Right cardiac atrium (tissue), 5 donors: Measurements from ENCODE around the gene ANK3. TPM values are rescaled to one million over a fixed set of nuclear protein-coding genes. Genes with fewer than 3 reads are reported as not detected.

Source experiments
- ATAC-seq, 2 donors: fragments of 200-7000 bp; cut with Tn5 transposase; one replicate each; pipeline versions ENCODE4 v1.8.0 to v1.9.1; 2020; ENCODE audit warnings: moderate library complexity in 2 of 2, mild to moderate bottlenecking in 1 of 2
- DNase-seq, 3 donors: peaks; one replicate each; pipeline ENCODE4 v3.0.0-alpha.2; 2020
- H3K27ac ChIP-seq: one replicate; pipeline ENCODE4 v1.5.1; 2013; ENCODE audit warnings: mild to moderate bottlenecking, low read length, control low read depth, moderate library complexity
- H3K27me3 ChIP-seq: one replicate; pipeline ENCODE4 v1.6.1; 2013; ENCODE audit not compliant: control insufficient read depth, insufficient read depth
- H3K4me1 ChIP-seq: one replicate; pipeline ENCODE4 v1.6.1; 2013; ENCODE audit warnings: low read length; ENCODE audit not compliant: control insufficient read depth, insufficient read depth
- H3K4me3 ChIP-seq: one replicate; pipeline ENCODE4 v1.5.1; 2013; ENCODE audit warnings: low read length, control low read depth
- H3K9me3 ChIP-seq: one replicate; pipeline ENCODE4 v1.6.1; 2013; ENCODE audit warnings: low read length; ENCODE audit not compliant: control insufficient read depth
- WGBS: extraction: QIAGEN DNeasy Blood & Tissue Kit; methylation state at CpG from one replicate; pipeline ENCODE4 v1.1.7; 2013; 5-methylcytosine and 5-hydroxymethylcytosine counted together
- intact Hi-C, 4 donors: fragments of 100-400 bp; cut with DNase I; formaldehyde crosslinking; loops; one replicate each; pipeline versions ENCODE4 v1.11.0 to v1.14.0; 2022 to 2023
- polyA plus RNA-seq: library from polyadenylated mRNA; stranded (reverse); fragments of 200-250 nt; gene quantifications from one replicate; pipeline ENCODE4 v1.2.3, GENCODE V29; 2013
- total RNA-seq, 4 donors: library from RNA; stranded (reverse); fragmentation: NEBNext Ultra II Directional; extraction: Animal tissue kit (Norgen Biotek cat#: 25700); gene quantifications; one replicate each; pipeline ENCODE4 v1.2.1, GENCODE V29; 2021
- donor health status: healthy with polysubstance abuse.
- donor health status: DM: no; HTN: yes; CAD: no.
- donor health status: DM: no; HTN: no; CAD: no.
- donor health status: DM: no; HTN: yes; CAD: no; lungs with severe emphysema.
- donor health status: DM: yes; HTN: yes; CAD: no.

Gene ANK3
- total and polyA plus RNA-seq, 5 donors: 59.8 to 196 (median 171) TPM

DNA sequence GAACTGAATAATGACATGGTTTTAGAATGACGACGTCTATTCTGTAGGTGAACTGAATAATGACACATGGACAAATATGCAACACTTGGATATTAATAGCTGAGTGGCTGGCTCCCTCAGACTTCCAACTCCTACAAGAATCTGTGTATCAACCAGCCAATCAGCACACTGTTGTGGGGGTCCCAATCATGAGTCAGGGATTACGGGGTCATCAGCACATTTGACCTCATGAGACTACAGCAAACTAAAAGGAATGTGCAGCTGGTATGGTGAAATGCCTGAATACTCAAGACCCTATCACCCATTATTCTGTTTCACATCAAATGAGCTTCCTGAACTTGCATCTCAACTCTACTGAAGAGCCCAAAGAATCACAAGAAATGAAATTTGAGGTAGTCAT is 192.5 kb downstream of the ANK3 start:
- H3K4me1 ChIP-seq: peaks cover 2% of the 10 kb centered on the region
- H3K4me3 ChIP-seq: no peak overlapping the region
- H3K9me3 ChIP-seq: no peaks in the 10 kb centered on the region
- WGBS: 58% methylated on average over 3 of the region's 3 CpGs
- no peak for DNase-seq
- no peak overlapping the region for H3K27ac ChIP-seq
- intact Hi-C loops: no loop called here
- H3K27me3 ChIP-seq: no peaks in the 10 kb centered on the region
- no peak for ATAC-seq

DNA sequence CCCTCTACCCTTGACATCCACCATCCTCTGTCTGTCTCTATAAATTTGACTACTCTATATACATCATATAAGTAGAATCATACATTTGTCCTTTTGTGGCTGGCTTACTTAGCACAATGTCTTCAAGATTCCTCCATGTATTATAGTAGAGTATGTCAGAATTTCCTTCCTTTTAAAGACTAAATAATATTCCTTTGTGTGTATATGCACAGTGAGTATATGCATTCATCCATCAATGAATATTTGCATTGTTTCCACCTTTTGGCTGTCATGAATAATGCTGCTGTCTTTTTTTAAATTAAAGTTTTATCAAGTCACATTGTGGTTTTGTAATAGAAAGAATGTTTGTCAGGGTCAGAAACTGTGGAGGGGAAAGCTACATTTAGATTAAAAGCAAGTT is 195.3 kb downstream of the ANK3 start:
- ATAC-seq (no peak), DNase-seq (no peak)
- H3K4me1 ChIP-seq: peaks cover 4% of the 10 kb centered on the region
- intact Hi-C loops: no loop called here
- H3K27ac ChIP-seq: no peak overlapping the region
- no peak overlapping the region for H3K4me3 ChIP-seq
- no peaks in the 10 kb centered on the region for H3K27me3 ChIP-seq
- no peaks in the 10 kb centered on the region for H3K9me3 ChIP-seq

DNA sequence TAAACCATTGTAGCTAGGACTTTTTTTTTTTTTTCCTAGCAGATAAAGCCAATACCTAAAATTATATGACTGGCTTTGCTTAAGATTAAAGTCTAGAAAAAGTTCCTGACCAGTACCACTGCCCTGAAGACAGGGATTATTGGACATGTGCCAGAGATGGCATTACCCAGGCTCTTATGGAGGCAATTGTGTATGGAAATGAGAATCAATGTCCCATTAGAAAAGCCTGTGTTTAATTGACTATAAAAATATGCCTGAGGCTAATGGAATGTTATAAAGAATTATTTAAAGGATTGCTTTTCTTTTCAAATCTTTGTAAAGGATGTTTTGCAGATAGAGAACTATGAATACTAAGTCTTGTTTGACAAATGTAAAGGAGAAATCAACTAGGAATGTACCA is 196.7 kb downstream of the ANK3 start:
- Histone ChIP-seq H3K4me3 (no peak overlapping the region), H3K27ac (no peak overlapping the region), H3K27me3 (no peaks in the 10 kb centered on the region), H3K9me3 (no peaks in the 10 kb centered on the region), H3K4me1 (peaks cover 5% of the 10 kb centered on the region)
- DNase-seq (no peak), ATAC-seq (no peak)
- intact Hi-C loops: no loop called here

DNA sequence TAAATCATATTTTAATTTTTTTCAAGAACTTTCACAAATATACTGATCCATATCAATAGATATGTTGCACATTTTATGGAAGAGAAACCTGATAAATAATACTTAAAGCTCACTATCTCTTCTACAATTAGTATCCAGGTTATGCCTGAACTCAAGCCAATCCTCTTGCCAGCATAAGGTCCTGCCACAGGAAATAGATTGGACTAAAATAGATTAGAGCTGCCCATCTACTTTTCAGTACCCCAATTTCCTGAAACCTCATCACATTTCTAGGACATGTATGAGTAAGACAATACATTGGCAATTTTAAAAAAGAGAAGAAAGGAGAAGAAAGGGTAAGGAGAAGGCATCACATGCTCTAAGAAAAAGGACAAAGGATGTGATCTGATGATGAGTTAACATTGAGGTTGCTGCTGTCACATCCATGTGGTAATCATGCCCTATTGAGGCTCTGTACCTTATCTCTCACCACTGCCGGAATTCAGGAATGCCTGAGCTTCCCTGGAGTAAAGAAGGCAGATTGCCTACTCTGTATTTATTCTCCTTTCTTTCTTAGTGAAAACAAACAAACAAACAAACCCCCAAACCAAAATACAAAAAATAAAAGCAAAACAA is 199.7 kb downstream of the ANK3 start:
- Histone ChIP-seq H3K27ac (no peak overlapping the region), H3K4me1 (peaks cover 3% of the 10 kb centered on the region), H3K27me3 (no peaks in the 10 kb centered on the region), H3K9me3 (no peaks in the 10 kb centered on the region), H3K4me3 (no peak overlapping the region)
- ATAC-seq (no peak), DNase-seq (no peak)
- 25% methylated on average over 1 of the region's 1 CpG for WGBS
- intact Hi-C loops: no loop called here

DNA sequence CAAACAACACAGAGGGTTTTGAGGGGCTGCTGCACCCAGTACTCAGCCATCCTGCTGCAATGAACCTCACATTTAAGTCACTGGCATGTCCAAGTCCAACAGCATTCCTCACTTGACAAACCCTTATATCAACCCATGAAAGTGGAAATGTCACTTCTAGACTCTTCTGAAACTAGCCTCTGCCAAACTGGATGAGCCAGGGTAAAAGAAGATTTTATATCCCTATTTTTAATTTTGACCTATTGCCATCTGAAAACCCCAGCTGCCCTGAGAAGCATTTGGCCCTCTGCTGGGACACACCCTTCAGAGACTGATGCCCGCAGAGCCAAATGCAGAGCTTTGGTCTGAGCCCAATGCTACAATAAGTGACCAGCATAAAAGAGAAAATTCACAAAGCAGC is 201.1 kb downstream of the ANK3 start:
- DNase-seq: peak in 1 of 3 donors; percentile 40
- Histone ChIP-seq H3K4me1 (peaks cover 3% of the 10 kb centered on the region), H3K4me3 (no peak overlapping the region), H3K27me3 (no peaks in the 10 kb centered on the region), H3K9me3 (no peaks in the 10 kb centered on the region), H3K27ac (no peak overlapping the region)
- WGBS: 63% methylated on average over 1 of the region's 1 CpG
- peak; percentile 10 to 47 for ATAC-seq
- intact Hi-C loops: no loop called here

DNA sequence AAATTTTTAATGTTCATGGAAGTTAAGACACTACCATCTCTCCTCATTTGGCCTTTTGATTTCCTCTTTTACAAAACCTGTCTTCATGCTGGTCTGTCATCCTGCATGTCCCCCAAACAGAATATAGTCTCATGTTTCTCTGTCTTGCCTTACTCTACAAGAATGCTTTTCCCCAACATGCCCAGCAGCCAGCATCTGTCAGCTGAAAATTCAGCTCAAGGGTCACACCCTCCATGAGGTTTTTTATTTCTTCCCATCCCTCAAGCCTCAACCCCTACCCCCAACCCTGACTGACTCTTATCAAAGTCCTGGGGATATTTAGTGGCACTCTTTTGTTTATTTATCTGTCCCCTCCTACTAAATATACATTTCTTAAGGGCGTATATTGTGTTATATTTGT is 202.0 kb downstream of the ANK3 start:
- ATAC-seq: no peak
- WGBS: 53% methylated on average over 1 of the region's 1 CpG

DNA sequence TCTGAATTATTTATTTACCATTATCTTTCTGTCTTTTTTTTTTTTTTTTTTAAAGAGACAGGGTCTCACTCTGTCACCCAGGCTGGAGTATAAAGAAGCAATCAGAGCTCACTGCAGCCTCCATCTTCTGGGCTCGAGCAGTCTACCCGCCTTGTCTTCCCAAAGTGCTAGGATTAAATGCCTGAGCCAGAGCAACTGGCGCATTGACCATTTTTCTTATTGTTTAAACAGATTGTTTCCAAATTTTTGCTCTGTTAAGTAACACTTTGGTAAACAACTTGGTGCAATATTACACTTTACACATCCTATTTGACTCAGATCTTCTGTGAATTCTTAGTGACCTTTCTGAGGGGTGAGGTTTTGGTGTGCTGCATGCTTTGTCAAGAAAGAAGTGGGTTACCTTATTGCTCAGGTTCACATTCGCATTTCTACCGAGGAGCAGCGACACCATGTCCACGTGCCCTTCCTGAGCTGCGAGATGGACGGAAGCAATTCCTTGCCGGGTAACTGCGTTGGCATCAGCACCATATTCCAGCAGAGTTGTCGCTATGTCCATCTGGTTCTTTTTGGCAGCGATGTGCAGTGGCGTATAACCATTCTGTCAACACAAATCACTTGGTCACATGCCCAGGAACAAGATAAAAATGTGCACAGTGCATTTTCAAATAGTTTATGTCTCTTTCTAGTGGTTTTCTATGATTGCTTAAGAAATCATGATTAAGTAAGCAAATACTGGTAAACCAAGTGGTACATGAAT is 203.2 kb downstream of the ANK3 start:
- Histone ChIP-seq H3K4me3 (no peak overlapping the region), H3K9me3 (no peaks in the 10 kb centered on the region), H3K27ac (peak overlapping the region; percentile 85), H3K27me3 (no peaks in the 10 kb centered on the region), H3K4me1 (peaks cover 3% of the 10 kb centered on the region)
- intact Hi-C loops: no loop called here
- ATAC-seq (peak; percentile 88 to 91), DNase-seq (peak; percentile 74 to 88 (median 80))
- WGBS: 49% methylated on average over 14 of the region's 14 CpGs

More for the DNA sequence above, 202.0 kb downstream of the ANK3 start:
- Histone ChIP-seq H3K9me3 (no peaks in the 10 kb centered on the region), H3K4me3 (no peak overlapping the region), H3K27ac (no peak overlapping the region), H3K4me1 (peaks cover 3% of the 10 kb centered on the region), H3K27me3 (no peaks in the 10 kb centered on the region)
- DNase-seq: no peak
- intact Hi-C loops: no loop called here

DNA sequence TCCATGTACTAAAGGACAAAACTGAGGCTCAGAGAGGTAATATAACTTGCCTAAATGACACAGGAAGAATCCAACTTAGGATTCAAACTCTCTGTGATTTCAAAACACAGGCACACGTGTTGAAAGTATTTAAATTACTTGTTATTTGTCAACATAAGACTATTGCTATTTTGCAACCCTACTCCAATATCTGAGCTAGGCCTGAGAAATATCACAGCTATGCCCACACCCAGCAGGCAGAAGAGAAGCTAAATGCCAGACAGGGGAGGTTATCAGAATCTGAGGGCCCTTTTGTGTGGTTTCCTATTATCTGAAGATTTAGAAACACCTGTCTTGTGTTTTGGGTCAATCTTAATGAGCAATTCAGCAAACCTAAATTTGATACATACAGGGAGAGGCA is 204.3 kb downstream of the ANK3 start:
- WGBS: 29% methylated on average over 1 of the region's 1 CpG
- Histone ChIP-seq H3K4me1 (peaks cover 3% of the 10 kb centered on the region), H3K27ac (peak overlapping the region; percentile 32), H3K27me3 (no peaks in the 10 kb centered on the region), H3K4me3 (no peak overlapping the region), H3K9me3 (no peaks in the 10 kb centered on the region)
- ATAC-seq: no peak
- no peak for DNase-seq
- intact Hi-C loops: no loop called here

DNA sequence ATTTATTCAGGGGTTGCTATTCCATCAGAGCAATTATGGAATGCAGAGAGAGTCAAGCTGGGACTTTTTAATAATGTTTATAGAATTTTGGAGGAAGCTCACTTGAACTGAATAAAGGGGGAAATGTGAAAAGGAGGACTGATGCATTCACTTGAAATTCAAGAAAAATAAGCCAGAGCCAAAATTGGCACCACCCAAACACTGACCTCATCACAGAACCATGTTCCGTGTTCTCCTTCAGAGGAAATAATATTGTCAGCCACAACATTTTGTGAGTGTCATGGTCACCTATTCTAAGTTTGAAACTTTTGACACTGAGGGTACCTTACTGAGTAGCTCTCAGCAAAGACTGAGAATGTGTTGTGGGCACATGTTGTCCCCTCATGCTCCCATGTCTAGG is 207.0 kb downstream of the ANK3 start:
- no peak for DNase-seq
- ATAC-seq: no peak
- Histone ChIP-seq H3K9me3 (no peaks in the 10 kb centered on the region), H3K27ac (peak overlapping the region; percentile 79), H3K4me3 (no peak overlapping the region), H3K27me3 (no peaks in the 10 kb centered on the region), H3K4me1 (no peaks in the 10 kb centered on the region)
- intact Hi-C loops: no loop called here
- 29% methylated on average over 1 of the region's 1 CpG for WGBS

DNA sequence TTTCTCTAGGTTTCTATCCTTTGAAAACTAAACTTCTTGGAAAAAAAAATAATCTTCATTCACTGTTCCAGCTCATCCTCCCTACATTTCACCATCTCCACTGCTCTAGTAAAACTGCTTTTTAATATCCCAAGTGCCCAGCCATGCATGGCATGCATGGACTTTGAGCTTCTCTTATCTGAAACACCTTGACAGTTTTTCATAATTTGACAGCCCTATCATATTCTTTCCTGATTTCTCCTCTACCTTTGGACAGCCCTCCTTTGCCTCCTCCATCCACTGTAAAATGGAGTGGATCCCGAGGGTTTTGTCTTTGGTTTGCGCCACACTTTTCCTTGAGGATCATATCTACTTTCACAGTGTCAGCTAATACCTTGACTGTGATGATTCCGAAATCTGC is 212.8 kb downstream of the ANK3 start:
- DNase-seq: no peak
- 80% methylated on average over 3 of the region's 3 CpGs for WGBS
- ATAC-seq: no peak
- Histone ChIP-seq H3K27ac (no peak overlapping the region), H3K4me1 (no peaks in the 10 kb centered on the region), H3K4me3 (no peak overlapping the region), H3K9me3 (no peaks in the 10 kb centered on the region), H3K27me3 (no peaks in the 10 kb centered on the region)
- intact Hi-C loops: no loop called here

DNA sequence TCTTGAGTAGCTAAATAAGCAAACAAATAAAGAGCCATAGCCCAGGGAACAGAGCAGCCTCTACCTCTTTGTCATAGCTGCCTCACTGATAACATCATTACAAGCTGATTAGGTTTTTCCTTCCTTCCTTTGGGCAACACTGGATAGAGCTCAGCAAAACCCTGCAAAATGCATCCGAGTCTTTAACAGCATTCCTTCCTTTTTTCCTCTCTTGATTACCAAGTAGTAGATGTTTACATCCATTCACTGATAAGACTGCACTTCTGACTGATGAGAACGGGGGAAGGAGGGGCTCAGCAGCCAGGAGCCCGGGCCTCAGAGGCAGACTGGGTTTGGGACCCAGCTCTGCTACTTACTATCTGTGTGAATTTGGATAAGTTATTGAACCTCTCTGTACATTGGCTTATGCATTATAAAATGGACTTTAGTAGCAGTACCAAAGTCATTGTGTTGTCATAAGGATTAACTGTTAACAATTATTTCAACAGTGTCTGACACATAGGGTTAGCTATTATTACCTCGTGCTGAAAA is 214.2 kb downstream of the ANK3 start:
- Histone ChIP-seq H3K4me3 (no peak overlapping the region), H3K9me3 (no peaks in the 10 kb centered on the region), H3K27ac (no peak overlapping the region), H3K4me1 (no peaks in the 10 kb centered on the region), H3K27me3 (no peaks in the 10 kb centered on the region)
- intact Hi-C loops: no loop called here
- 35% methylated on average over 4 of the region's 4 CpGs for WGBS
- no peak for DNase-seq
- ATAC-seq: no peak
